GM12873 (cell line): ENCODE data around the gene ABCA13.

Source experiments
- CTCF ChIP-seq: IDR thresholded peaks from 2 replicates; pipeline ENCODE4 v1.5.1; 2012; ENCODE audit warnings: low read depth, mild to moderate bottlenecking, moderate library complexity, low read length, control low read depth; ENCODE audit not compliant: insufficient read depth; ENCODE audit errors: missing control alignments

The ABCA13 gene

GRCh38 chr7:48473205-48473865 lies 302.1 kb downstream of the ABCA13 start:
- TF ChIP-seq CTCF: no peak

GRCh38 chr7:48481235-48481634 lies 310.0 kb downstream of the ABCA13 start:
- no peak for TF ChIP-seq CTCF

GRCh38 chr7:48497521-48497920 lies 326.3 kb downstream of the ABCA13 start:
- no peak for TF ChIP-seq CTCF

- no peak for TF ChIP-seq CTCF
These were observed 330.8 kb downstream of the ABCA13 start for GRCh38 chr7:48502021-48502420.

GRCh38 chr7:48505051-48505450 lies 333.8 kb downstream of the ABCA13 start:
- no peak for TF ChIP-seq CTCF

- no peak for TF ChIP-seq CTCF
These were observed 334.2 kb downstream of the ABCA13 start for GRCh38 chr7:48505466-48505865.

GRCh38 chr7:48506569-48506968 lies 335.3 kb downstream of the ABCA13 start:
- TF ChIP-seq CTCF: no peak

- no peak for TF ChIP-seq CTCF
These were observed 339.8 kb downstream of the ABCA13 start for GRCh38 chr7:48511080-48511479.
